ENCODE results near the gene KYAT1.
"Not testable (repeated sequence)": the region's sequence is repeated elsewhere in the genome, so short reads cannot be mapped to it uniquely, and the experiment has no call there.

Gene KYAT1

DNA sequence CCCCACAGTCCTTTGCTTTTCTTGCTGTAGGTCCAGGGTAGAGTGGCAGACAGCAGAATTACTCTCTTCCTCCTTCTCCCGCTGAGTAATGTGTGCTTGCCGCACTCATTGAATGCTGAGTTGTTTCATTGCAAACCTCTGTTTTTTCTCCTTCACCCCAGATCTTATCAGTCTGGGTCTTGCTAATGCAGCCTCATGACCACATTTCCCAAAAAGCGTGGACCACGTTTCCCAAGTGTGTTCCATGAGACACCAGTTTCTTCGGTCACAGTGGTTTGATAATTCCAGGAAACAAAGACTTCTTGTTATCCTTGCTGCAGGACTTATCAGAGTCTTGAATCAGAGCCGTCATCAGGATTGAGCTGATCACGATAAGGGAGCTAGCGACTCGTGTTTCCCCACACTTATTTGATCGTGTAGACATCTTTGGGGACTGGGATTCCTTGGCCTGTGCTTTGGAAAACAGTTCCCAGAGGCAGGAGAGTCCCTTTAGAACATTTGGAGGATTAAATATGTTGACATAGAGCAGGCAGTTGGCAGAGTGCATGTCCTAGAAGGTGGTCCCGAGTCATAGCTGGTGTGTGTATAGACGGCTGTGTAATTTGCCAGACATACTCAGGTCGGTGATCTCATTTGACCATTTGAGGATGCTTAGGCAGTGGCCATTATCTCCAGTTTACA is 4.6 kb upstream of the KYAT1 start:
- Histone ChIP-seq H3K4me3 (ENCODE audit: low read depth in 1 of 2, low read length in 2 of 2) (no peak overlapping the region), H3K27ac (ENCODE audit: low read depth, low read length) (no peak overlapping the region), H3K27me3 (ENCODE audit: control insufficient read depth in 1 of 2, insufficient read depth in 2 of 2, low read length in 2 of 2) (no peaks in the 10 kb centered on the region), H3K9me3 (ENCODE audit: control insufficient read depth in 1 of 2, low read length in 2 of 2) (no peaks in the 10 kb centered on the region), H3K36me3 (ENCODE audit: control insufficient read depth in 1 of 2, insufficient read depth in 2 of 2, low read length in 2 of 2) (peaks cover 0 to 36% of the 10 kb centered on the region in 2 donors), H3K4me1 (ENCODE audit: control insufficient read depth in 1 of 2, insufficient read depth in 2 of 2, low read length in 2 of 2) (peaks cover 11 to 25% of the 10 kb centered on the region in 2 donors), H3K9ac (ENCODE audit: low read depth in 1 of 2, low read length in 2 of 2) (no peak overlapping the region)

DNA sequence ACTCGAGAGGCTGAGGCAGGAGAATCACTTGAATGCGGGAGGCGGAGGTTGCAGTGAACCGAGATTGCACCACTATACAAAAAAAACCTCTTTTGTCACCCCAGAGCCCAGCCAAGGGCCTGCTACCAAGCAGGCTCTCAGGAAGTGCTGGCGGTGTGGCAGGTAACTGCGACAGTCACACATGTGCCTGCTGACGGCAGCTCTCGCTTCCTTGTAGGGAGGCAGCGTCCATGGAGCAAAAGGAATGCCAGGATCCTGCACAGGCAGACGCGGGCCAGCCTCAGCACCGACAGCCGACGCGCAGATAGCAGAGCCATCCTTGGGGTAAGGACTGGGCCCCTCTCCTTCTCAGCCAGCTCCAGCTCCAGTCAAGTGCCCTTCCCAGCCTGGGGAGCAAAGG is 4.0 kb upstream of the KYAT1 start:
- no peak overlapping the region for H3K9ac ChIP-seq (ENCODE audit: low read depth in 1 of 2, low read length in 2 of 2)

DNA sequence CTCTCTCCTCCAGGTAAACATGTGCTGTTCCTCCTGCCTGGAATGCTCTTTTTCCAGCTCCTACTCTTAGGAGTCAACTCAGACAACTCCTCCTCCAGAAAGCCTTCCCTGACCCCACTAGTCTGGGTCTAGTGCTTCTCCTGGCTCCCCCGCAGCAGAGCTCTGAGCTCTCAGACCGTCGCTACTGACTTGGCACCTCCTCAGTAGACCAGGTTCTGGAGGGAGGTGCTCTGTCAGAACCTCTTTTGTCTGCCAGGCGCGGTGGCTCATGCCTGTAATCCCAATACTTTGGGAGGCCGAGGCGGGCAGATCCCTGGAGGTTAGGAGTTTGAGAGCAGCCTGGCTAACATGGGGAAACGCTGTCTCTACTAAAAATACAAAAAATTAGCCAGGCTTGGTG is 3.6 kb upstream of the KYAT1 start:
- no peak overlapping the region for H3K9ac ChIP-seq (ENCODE audit: low read depth in 1 of 2, low read length in 2 of 2)
- no peaks in the 10 kb centered on the region for H3K27me3 ChIP-seq (ENCODE audit: control insufficient read depth in 1 of 2, insufficient read depth in 2 of 2, low read length in 2 of 2)
- H3K27ac ChIP-seq (ENCODE audit: low read depth, low read length) = no peak overlapping the region
- H3K9me3 ChIP-seq (ENCODE audit: control insufficient read depth in 1 of 2, low read length in 2 of 2) = no peaks in the 10 kb centered on the region
- H3K4me3 ChIP-seq (ENCODE audit: low read depth in 1 of 2, low read length in 2 of 2) = no peak overlapping the region
- peaks cover 11 to 25% of the 10 kb centered on the region in 2 donors for H3K4me1 ChIP-seq (ENCODE audit: control insufficient read depth in 1 of 2, insufficient read depth in 2 of 2, low read length in 2 of 2)
- H3K36me3 ChIP-seq (ENCODE audit: control insufficient read depth in 1 of 2, insufficient read depth in 2 of 2, low read length in 2 of 2) = peaks cover 0 to 35% of the 10 kb centered on the region in 2 donors

More for the DNA sequence above, 4.0 kb upstream of the KYAT1 start:
- peaks cover 0 to 36% of the 10 kb centered on the region in 2 donors for H3K36me3 ChIP-seq (ENCODE audit: control insufficient read depth in 1 of 2, insufficient read depth in 2 of 2, low read length in 2 of 2)
- H3K27ac ChIP-seq (ENCODE audit: low read depth, low read length) = no peak overlapping the region
- no peak overlapping the region for H3K4me3 ChIP-seq (ENCODE audit: low read depth in 1 of 2, low read length in 2 of 2)
- peaks cover 11 to 25% of the 10 kb centered on the region in 2 donors for H3K4me1 ChIP-seq (ENCODE audit: control insufficient read depth in 1 of 2, insufficient read depth in 2 of 2, low read length in 2 of 2)
- no peaks in the 10 kb centered on the region for H3K9me3 ChIP-seq (ENCODE audit: control insufficient read depth in 1 of 2, low read length in 2 of 2)
- no peaks in the 10 kb centered on the region for H3K27me3 ChIP-seq (ENCODE audit: control insufficient read depth in 1 of 2, insufficient read depth in 2 of 2, low read length in 2 of 2)

DNA sequence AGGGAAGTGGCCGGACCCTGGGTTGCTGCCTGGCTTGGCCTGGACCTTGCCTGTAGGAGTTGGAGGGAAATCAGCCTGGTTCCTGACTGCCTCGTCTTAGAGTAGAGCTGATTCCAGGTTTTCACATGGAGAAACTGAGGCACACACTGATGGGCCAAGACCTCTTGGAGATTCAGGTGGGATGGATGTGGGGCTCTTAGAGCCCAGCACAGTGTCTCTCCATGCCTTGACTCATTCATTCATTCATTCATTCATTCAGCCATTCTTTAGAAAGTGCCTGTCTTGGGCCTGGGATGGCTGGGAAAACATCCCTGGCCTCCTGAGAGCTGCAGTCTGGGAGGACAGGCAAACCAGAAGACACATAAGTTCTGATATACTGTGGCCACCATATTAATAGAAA is 2.4 kb upstream of the KYAT1 start:
- Histone ChIP-seq H3K27ac (ENCODE audit: low read depth, low read length) (no peak overlapping the region), H3K4me3 (ENCODE audit: low read depth in 1 of 2, low read length in 2 of 2) (no peak overlapping the region), H3K4me1 (ENCODE audit: control insufficient read depth in 1 of 2, insufficient read depth in 2 of 2, low read length in 2 of 2) (peaks cover 11 to 34% of the 10 kb centered on the region in 2 donors), H3K36me3 (ENCODE audit: control insufficient read depth in 1 of 2, insufficient read depth in 2 of 2, low read length in 2 of 2) (peaks cover 0 to 30% of the 10 kb centered on the region in 2 donors), H3K9me3 (ENCODE audit: control insufficient read depth in 1 of 2, low read length in 2 of 2) (no peaks in the 10 kb centered on the region), H3K27me3 (ENCODE audit: control insufficient read depth in 1 of 2, insufficient read depth in 2 of 2, low read length in 2 of 2) (no peaks in the 10 kb centered on the region), H3K9ac (ENCODE audit: low read depth in 1 of 2, low read length in 2 of 2) (no peak overlapping the region)

DNA sequence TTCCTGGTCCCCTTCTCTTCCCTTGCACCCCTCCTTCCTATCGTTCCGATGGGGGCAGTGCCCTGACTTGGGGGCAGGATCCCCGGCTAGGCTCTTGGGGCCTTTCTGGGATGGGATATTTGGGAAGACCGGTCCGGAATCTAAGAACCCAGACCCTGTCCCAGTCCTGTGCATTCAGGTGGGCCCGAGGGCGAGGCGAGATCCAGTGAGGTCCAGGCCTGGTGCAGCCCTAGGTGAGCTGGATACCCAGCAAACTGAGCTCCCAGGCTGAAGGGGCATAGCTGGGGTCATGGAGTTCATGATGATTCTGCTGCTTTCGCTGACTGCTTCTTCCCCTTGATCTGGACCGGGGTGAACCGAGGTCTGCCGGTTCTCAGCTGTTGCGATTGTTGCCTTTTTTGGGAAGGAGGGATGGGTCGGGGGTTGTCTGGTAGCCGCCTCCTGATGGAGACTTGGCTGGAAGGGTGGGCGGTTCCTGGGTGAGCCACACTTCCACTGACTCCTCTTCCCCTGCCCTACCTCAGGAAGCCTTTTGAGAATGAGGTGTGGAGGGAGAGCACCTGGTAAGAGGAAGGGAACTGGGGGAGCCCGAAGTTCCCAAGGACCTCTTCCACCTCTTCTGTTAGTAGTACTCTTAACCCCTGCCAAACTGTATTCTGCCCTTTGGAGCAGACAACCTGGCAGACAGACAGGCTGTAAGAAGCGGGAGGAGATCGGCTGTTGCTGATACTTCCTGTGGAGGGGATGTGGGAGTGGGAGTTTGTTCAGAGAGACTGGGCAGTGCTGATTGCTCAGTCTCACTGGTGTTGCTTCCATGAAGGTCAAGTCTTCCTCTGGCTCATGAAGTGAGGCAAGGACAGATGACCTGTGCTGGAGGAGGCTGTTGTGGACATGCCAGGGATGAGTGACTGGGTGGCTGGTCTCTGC is 1.2 kb upstream of the KYAT1 start:
- Histone ChIP-seq H3K4me1 (ENCODE audit: control insufficient read depth in 1 of 2, insufficient read depth in 2 of 2, low read length in 2 of 2) (peaks cover 8 to 34% of the 10 kb centered on the region in 2 donors), H3K27ac (ENCODE audit: low read depth, low read length) (peak overlapping the region; percentile 80), H3K9me3 (ENCODE audit: control insufficient read depth in 1 of 2, low read length in 2 of 2) (no peaks in the 10 kb centered on the region), H3K36me3 (ENCODE audit: control insufficient read depth in 1 of 2, insufficient read depth in 2 of 2, low read length in 2 of 2) (peaks cover 0 to 20% of the 10 kb centered on the region in 2 donors), H3K4me3 (ENCODE audit: low read depth in 1 of 2, low read length in 2 of 2) (peak overlapping the region; percentile 99), H3K9ac (ENCODE audit: low read depth in 1 of 2, low read length in 2 of 2) (peak overlapping the region; percentile 92 to 94), H3K27me3 (ENCODE audit: control insufficient read depth in 1 of 2, insufficient read depth in 2 of 2, low read length in 2 of 2) (no peaks in the 10 kb centered on the region)

DNA sequence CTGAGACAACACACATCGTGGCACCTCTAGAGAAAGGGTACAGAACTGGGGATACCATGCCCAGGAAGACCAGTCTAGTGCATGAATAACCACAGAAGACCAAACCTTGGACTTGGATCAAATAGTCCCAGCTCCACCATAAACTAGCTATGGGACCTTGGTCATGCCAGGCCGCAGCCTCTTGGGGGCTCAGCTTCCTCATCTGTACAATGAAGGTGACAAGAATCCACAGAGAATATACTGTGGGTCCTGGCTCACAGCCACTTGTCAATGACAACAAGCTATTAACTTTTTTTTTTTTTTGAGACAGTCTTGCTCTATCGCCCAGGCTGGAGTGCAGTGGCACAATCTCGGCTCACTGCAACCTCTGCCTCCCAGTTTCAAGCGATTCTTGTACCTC is 3.9 kb downstream of the KYAT1 start:
- Histone ChIP-seq H3K27ac (ENCODE audit: low read depth, low read length) (no peak overlapping the region), H3K27me3 (ENCODE audit: control insufficient read depth in 1 of 2, insufficient read depth in 2 of 2, low read length in 2 of 2) (no peaks in the 10 kb centered on the region), H3K9me3 (ENCODE audit: control insufficient read depth in 1 of 2, low read length in 2 of 2) (no peaks in the 10 kb centered on the region), H3K4me3 (ENCODE audit: low read depth in 1 of 2, low read length in 2 of 2) (no peak overlapping the region), H3K36me3 (ENCODE audit: control insufficient read depth in 1 of 2, insufficient read depth in 2 of 2, low read length in 2 of 2) (no peaks in the 10 kb centered on the region), H3K9ac (ENCODE audit: low read depth in 1 of 2, low read length in 2 of 2) (no peak overlapping the region), H3K4me1 (ENCODE audit: control insufficient read depth in 1 of 2, insufficient read depth in 2 of 2, low read length in 2 of 2) (peaks cover under 1 to 12% of the 10 kb centered on the region in 2 donors)

DNA sequence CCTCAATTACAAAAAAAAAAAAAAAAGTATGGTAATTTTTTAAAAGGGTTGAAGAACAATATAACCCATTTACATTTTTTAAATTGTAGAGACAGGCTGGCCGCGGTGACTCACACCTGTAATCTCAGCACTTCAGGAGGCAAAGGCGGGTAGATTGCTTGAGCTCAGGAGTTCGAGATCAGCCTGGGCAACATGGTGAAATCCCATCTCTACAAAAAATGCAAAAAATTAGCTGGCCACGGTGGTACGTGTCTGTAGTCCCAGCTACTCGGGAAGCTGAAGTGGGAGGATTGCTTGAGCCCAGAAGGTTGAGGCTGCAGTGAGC is 10.8 kb downstream of the KYAT1 start:
- not testable (repeated sequence) for H3K9ac ChIP-seq (ENCODE audit: low read depth in 1 of 2, low read length in 2 of 2); H3K9me3 ChIP-seq (ENCODE audit: control insufficient read depth in 1 of 2, low read length in 2 of 2)

DNA sequence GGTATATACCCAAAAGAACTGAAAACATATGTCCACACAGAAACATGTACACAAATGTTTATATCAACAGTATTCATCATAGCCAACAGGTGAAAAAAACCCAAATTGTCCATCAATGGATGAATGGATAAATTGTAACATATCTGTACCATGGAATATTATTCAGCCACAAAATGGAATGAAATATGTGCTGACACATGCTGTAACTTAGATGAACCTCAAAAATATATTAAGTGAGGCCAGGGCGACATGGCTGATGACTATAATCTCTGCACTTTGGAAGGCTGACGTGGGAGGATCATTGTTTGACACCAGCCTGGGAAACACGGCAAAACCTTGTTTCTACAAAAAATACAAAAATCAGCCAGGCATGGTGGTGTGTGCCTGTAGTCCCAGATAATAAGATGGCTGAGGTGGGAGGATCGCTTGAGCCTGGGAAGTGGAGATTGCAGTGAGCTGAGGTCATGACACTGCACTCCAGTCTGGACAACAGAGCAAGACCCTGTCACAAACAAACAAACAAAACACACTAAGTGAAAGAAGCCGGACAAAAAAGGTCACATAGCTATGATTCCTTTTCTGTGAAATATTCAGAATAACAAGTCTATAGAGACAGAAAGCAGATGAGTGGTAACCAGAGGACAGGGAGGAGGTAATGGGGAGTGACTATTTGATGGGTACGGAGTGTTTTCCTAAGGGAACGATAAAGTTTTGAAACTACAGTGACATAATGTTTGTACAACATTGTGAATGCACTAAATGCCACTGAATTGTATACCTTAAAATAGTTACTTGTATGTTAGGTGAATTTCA is 11.4 kb downstream of the KYAT1 start:
- Histone ChIP-seq H3K27me3 (ENCODE audit: control insufficient read depth in 1 of 2, insufficient read depth in 2 of 2, low read length in 2 of 2) (no peaks in the 10 kb centered on the region), H3K9me3 (ENCODE audit: control insufficient read depth in 1 of 2, low read length in 2 of 2) (no peaks in the 10 kb centered on the region), H3K9ac (ENCODE audit: low read depth in 1 of 2, low read length in 2 of 2) (no peak overlapping the region), H3K27ac (ENCODE audit: low read depth, low read length) (no peak overlapping the region), H3K36me3 (ENCODE audit: control insufficient read depth in 1 of 2, insufficient read depth in 2 of 2, low read length in 2 of 2) (no peaks in the 10 kb centered on the region), H3K4me3 (ENCODE audit: low read depth in 1 of 2, low read length in 2 of 2) (no peak overlapping the region), H3K4me1 (ENCODE audit: control insufficient read depth in 1 of 2, insufficient read depth in 2 of 2, low read length in 2 of 2) (no peaks in the 10 kb centered on the region)

More for the DNA sequence above, 10.8 kb downstream of the KYAT1 start:
- H3K4me1 ChIP-seq (ENCODE audit: control insufficient read depth in 1 of 2, insufficient read depth in 2 of 2, low read length in 2 of 2); H3K36me3 ChIP-seq (ENCODE audit: control insufficient read depth in 1 of 2, insufficient read depth in 2 of 2, low read length in 2 of 2); H3K27me3 ChIP-seq (ENCODE audit: control insufficient read depth in 1 of 2, insufficient read depth in 2 of 2, low read length in 2 of 2); H3K27ac ChIP-seq (ENCODE audit: low read depth, low read length); H3K4me3 ChIP-seq (ENCODE audit: low read depth in 1 of 2, low read length in 2 of 2): not testable (repeated sequence)

DNA sequence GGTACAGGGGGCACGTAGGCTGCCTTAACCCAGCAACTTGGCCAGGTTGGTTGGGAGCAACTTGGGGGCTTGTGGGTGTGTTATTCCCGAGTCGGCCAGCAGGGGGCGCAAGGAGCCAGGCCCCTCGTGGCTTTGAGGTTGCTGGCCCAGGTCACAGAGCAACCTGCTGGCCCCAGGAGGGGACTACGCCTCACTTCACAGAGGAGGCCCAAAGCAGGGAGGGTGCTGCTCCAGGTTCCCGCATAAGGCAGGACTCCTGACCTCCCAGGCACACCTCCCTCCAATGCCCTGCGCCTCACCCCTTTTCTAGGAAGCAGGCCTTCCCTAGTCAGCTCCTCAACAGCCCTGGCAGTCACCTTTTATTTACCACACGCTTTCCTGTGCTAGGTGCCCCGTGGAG is 18.1 kb downstream of the KYAT1 start:
- H3K36me3 ChIP-seq (ENCODE audit: control insufficient read depth in 1 of 2, insufficient read depth in 2 of 2, low read length in 2 of 2) = no peaks in the 10 kb centered on the region
- no peaks in the 10 kb centered on the region for H3K27me3 ChIP-seq (ENCODE audit: control insufficient read depth in 1 of 2, insufficient read depth in 2 of 2, low read length in 2 of 2)
- peaks cover 0 to 5% of the 10 kb centered on the region in 2 donors for H3K4me1 ChIP-seq (ENCODE audit: control insufficient read depth in 1 of 2, insufficient read depth in 2 of 2, low read length in 2 of 2)
- no peak overlapping the region for H3K4me3 ChIP-seq (ENCODE audit: low read depth in 1 of 2, low read length in 2 of 2)
- no peak overlapping the region for H3K27ac ChIP-seq (ENCODE audit: low read depth, low read length)
- no peaks in the 10 kb centered on the region for H3K9me3 ChIP-seq (ENCODE audit: control insufficient read depth in 1 of 2, low read length in 2 of 2)
- no peak overlapping the region for H3K9ac ChIP-seq (ENCODE audit: low read depth in 1 of 2, low read length in 2 of 2)

Measured in duodenal mucosa (tissue), 2 donors.